ENCODE data around the gene DMKN. TPM values are rescaled to one million over a fixed set of nuclear protein-coding genes. Genes with fewer than 3 reads are reported as not detected.
A peak's percentile ranks its signal among the peaks of the same experiment; 100 is the strongest.

Gene DMKN, protein sequence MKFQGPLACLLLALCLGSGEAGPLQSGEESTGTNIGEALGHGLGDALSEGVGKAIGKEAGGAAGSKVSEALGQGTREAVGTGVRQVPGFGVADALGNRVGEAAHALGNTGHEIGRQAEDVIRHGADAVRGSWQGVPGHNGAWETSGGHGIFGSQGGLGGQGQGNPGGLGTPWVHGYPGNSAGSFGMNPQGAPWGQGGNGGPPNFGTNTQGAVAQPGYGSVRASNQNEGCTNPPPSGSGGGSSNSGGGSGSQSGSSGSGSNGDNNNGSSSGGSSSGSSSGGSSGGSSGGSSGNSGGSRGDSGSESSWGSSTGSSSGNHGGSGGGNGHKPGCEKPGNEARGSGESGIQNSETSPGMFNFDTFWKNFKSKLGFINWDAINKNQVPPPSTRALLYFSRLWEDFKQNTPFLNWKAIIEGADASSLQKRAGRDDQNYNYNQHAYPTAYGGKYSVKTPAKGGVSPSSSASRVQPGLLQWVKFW
- polyA plus RNA-seq (2011; rRNA removed) (18.0 and 21.5 TPM in 2 replicates), polyA plus RNA-seq (2017; fragmentation: RNase III; extraction: RNeasy Plus Mini Kit Qiagen cat#74134 plus additional on column Dnase treatment) (37.0 to 41.6 TPM (median 40.6 TPM) in 3 replicates), polyA minus RNA-seq (2011; rRNA and poly(A)+ RNA removed) (8.1 and 12.2 TPM in 2 replicates)
- polyA plus RNA-seq (2012; cell fraction: cytosol; rRNA removed) = 5.7 and 7.9 TPM in 2 replicates
- polyA plus RNA-seq (2012; cell fraction: nucleus; rRNA removed) = 5.5 and 8.3 TPM in 2 replicates

DNA sequence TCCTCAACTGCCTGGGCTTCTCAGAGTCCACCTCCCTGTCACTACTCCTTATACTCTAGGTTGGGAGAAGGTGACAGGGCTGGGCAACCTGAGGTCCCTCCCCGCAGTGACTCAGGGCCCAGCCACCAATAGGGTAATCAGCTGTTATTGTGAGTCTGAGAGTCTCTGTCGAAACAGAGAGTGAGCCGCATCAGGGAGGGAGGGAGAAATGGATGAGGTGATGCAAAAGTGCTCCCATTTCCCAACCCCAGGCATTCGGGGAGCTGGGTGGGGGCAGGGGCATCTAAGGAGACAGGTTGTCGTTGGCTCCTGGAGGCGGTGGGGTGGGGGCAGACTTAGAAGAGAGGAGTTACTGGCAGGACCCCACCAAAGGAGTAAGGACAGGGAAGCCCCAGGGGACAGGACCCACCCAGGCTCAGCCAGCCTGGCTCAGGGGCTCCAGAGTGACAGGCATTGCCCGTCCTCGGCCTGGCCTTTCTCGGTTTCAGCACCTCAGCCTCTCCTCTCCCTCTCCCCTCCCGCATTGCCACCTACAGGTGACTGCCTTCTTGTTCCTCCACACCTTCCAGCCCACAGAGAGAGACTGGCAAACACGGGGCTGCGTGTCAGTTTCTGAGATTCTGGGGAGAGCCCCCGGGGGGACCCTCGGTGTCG lies at the start of gene DMKN:
Gene DMKN, minus strand, starts transcription at position 22 of the 654 bp plus-strand sequence. CDS start 174 bp downstream, outside the sequence.
- CTCF ChIA-PET = interaction anchor here (0.9 to 6.2 kb wide), 8 partner anchors 8 to 202 kb away, joined by 3 to 50 read pairs (median 5); no protein-coding TSS in a partner anchor
- ATAC-seq (peak; percentile 3 to 9; a peak in 1 of 6 replicates), FAIRE-seq (no peak), DNase-seq (ENCODE audit: low read depth in 1 of 2, low spot score in 1 of 2) (no peak)
- Histone ChIP-seq H3K4me1 (peaks cover 25% of the 10 kb centered on the region), H3K4me3 (no peak within 1 kb of the TSS), H3K4me2 (peak within 1 kb of the TSS; percentile 9; the same call in 2 of the 3 replicates), H3K27ac (peak within 1 kb of the TSS in 1 of 2 experiments; percentile 12; a peak in 1 of 6 replicates), H3K9me3 (no peaks in the 10 kb centered on the region)
- POLR2A ChIA-PET = interaction anchor here (0.6 kb wide), 1 partner anchor 27 kb away, joined by 4 read pairs; no protein-coding TSS in a partner anchor
- 41% methylated on average over 15 of the region's 15 CpGs for WGBS (ENCODE audit: missing lambda C conversion rate)
- TF ChIP-seq NR3C1 (IDR thresholded peaks at IDR 0.05) = no peak
- no peak for TF ChIP-seq JUNB (IDR thresholded peaks at IDR 0.05)
- TF ChIP-seq, protein P1, sequence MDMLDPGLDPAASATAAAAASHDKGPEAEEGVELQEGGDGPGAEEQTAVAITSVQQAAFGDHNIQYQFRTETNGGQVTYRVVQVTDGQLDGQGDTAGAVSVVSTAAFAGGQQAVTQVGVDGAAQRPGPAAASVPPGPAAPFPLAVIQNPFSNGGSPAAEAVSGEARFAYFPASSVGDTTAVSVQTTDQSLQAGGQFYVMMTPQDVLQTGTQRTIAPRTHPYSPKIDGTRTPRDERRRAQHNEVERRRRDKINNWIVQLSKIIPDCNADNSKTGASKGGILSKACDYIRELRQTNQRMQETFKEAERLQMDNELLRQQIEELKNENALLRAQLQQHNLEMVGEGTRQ (IDR thresholded peaks at IDR 0.05) = no peak
- TF ChIP-seq RFX5 (IDR thresholded peaks at IDR 0.05) = no peak
- TF ChIP-seq CHD4 (IDR thresholded peaks at IDR 0.05; ENCODE audit: borderline replicate concordance) = no peak
- TF ChIP-seq, protein P2, sequence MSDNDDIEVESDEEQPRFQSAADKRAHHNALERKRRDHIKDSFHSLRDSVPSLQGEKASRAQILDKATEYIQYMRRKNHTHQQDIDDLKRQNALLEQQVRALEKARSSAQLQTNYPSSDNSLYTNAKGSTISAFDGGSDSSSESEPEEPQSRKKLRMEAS (IDR thresholded peaks at IDR 0.05) = no peak
- TF ChIP-seq RCOR1 (IDR thresholded peaks at IDR 0.05; ENCODE audit: low read depth, low read length) = no peak
- no peak for TF ChIP-seq POLR2AphosphoS2 (conservative IDR thresholded peaks at IDR 0.05; ENCODE audit: low read length)
- no peak for TF ChIP-seq HOXB13 (CRISPR knock-in tag; IDR thresholded peaks at IDR 0.05; ENCODE audit: low read depth)
- no peak for TF ChIP-seq NFE2L2 (conservative IDR thresholded peaks at IDR 0.05; ENCODE audit: low read length)
- no peak for TF ChIP-seq CBX8 (IDR thresholded peaks at IDR 0.05)
- TF ChIP-seq NPAS2 (CRISPR knock-in tag; IDR thresholded peaks at IDR 0.05; ENCODE audit: borderline replicate concordance) = no peak
- TF ChIP-seq MAFK (IDR thresholded peaks at IDR 0.05; ENCODE audit: partially characterized antibody) = no peak
- no peak for TF ChIP-seq TFCP2L1 (CRISPR knock-in tag; IDR thresholded peaks at IDR 0.05)
- TF ChIP-seq RAD21 (conservative IDR thresholded peaks at IDR 0.05 in 1 of 2, IDR thresholded peaks at IDR 0.05 in 1 of 2) = no peak
- TF ChIP-seq HOXA7 (CRISPR knock-in tag; IDR thresholded peaks at IDR 0.05) = no peak
- TF ChIP-seq RARB (CRISPR knock-in tag; IDR thresholded peaks at IDR 0.05) = no peak
- TF ChIP-seq CEBPB (IDR thresholded peaks at IDR 0.05) = no peak
- no peak for TF ChIP-seq ZFP36 (IDR thresholded peaks at IDR 0.05; ENCODE audit: borderline replicate concordance, partially characterized antibody)

DNA sequence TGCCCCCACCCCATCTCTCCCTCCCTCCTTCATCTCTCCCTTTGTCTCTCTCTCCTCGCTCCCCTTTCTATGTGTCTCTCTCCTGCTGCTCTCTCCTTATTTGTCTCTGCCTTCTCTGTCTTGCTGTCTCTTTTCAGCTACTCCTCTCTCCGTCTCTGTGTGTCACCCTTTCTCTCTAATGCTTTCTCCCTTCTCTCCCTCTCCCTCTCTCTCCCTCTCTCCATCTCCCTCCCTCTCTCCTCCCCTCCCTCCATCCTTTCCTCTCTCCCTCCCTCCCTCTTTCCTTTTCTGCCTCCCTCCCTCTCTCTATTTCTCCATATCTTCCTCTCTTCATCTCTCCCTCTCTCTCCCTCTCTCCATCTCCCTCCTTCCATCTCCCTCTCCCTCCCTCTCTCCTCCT lies 49.3 kb upstream of the DMKN start:
- no peak for DNase-seq (ENCODE audit: low read depth in 1 of 2, low spot score in 1 of 2)
- Histone ChIP-seq H3K9me3 (no peaks in the 10 kb centered on the region), H3K4me2 (no peak overlapping the region), H3K4me3 (no peak overlapping the region), H3K27ac (no peak overlapping the region), H3K4me1 (0 out of 3 replicates have a peak, but pooled peaks cover 6% of the 10 kb centered on the region)
- ChIA-PET CTCF (interaction anchor here (0.7 to 5.4 kb wide), 11 partner anchors 11 to 341 kb away, joined by 3 to 37 read pairs (median 4); no protein-coding TSS in a partner anchor), POLR2A (interaction anchor here (0.7 kb wide), 1 partner anchor 50 kb away, joined by 3 read pairs; the partner anchor contains the start of gene HAUS5)
- FAIRE-seq = no peak
- no peak for TF ChIP-seq HOXB13 (CRISPR knock-in tag; IDR thresholded peaks at IDR 0.05; ENCODE audit: low read depth)
- TF ChIP-seq KDM5A (IDR thresholded peaks at IDR 0.05) = no peak
- no peak for TF ChIP-seq JUNB (IDR thresholded peaks at IDR 0.05)
- TF ChIP-seq ZFP36 (IDR thresholded peaks at IDR 0.05; ENCODE audit: borderline replicate concordance, partially characterized antibody) = no peak
- no peak for TF ChIP-seq RNF2 (IDR thresholded peaks at IDR 0.05; ENCODE audit: borderline replicate concordance, low read depth)
- TF ChIP-seq NR3C1 (IDR thresholded peaks at IDR 0.05) = no peak
- TF ChIP-seq RCOR1 (IDR thresholded peaks at IDR 0.05; ENCODE audit: low read depth, low read length) = no peak
- TF ChIP-seq RFX5 (IDR thresholded peaks at IDR 0.05) = no peak
- no peak for TF ChIP-seq POLR2A (IDR thresholded peaks at IDR 0.05; ENCODE audit: low read length)
- TF ChIP-seq, protein P2 (IDR thresholded peaks at IDR 0.05) = no peak
- TF ChIP-seq TP53 (CRISPR knock-in tag; IDR thresholded peaks at IDR 0.05) = no peak
- no peak for TF ChIP-seq HOXA7 (CRISPR knock-in tag; IDR thresholded peaks at IDR 0.05)
- no peak for TF ChIP-seq RAD21 (conservative IDR thresholded peaks at IDR 0.05 in 1 of 2, IDR thresholded peaks at IDR 0.05 in 1 of 2)
- TF ChIP-seq, protein P3, sequence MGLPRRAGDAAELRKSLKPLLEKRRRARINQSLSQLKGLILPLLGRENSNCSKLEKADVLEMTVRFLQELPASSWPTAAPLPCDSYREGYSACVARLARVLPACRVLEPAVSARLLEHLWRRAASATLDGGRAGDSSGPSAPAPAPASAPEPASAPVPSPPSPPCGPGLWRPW (IDR thresholded peaks at IDR 0.05) = no peak
- TF ChIP-seq FOXS1 (CRISPR knock-in tag; IDR thresholded peaks at IDR 0.05) = no peak
- no peak for TF ChIP-seq EHMT2 (IDR thresholded peaks at IDR 0.05; ENCODE audit: low read depth)
- TF ChIP-seq RARB (CRISPR knock-in tag; IDR thresholded peaks at IDR 0.05) = no peak
- TF ChIP-seq CHD4 (IDR thresholded peaks at IDR 0.05; ENCODE audit: borderline replicate concordance) = no peak
- WGBS (ENCODE audit: missing lambda C conversion rate) = 31% methylated on average over 2 of the region's 2 CpGs
- ATAC-seq = 0 out of 6 replicates have a peak, but pooled peaks of 1 of the 2 experiments have one; percentile 6
